Measurements from ENCODE around the gene RASAL2. TPM values are rescaled to one million over a fixed set of nuclear protein-coding genes. Genes with fewer than 3 reads are reported as not detected.

RASAL2 gene
- total RNA-seq, 4 donors from 2014 or later, result 19.7 to 36.7 (median 27.4) TPM

DNA sequence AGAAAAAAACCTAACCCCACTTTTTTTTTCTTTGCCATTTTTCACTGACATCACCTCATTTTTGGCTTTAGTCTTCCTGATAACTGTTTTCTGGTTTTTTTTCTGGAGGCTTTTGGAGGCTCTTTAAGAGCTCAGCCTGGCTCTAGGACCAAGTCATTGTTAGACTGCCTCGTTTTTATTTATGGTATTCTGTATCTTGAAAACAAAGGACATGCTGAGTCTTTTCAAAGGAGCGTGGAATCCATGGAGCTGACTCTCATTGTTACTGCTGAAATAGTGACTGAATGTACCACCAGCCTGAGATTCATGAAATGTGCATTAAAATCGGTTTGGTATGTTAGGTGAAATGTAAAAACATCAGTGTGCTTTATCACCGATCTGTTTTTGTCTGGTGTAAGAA is 28.0 kb downstream of the RASAL2 start:
- TF ChIP-seq, protein P1, sequence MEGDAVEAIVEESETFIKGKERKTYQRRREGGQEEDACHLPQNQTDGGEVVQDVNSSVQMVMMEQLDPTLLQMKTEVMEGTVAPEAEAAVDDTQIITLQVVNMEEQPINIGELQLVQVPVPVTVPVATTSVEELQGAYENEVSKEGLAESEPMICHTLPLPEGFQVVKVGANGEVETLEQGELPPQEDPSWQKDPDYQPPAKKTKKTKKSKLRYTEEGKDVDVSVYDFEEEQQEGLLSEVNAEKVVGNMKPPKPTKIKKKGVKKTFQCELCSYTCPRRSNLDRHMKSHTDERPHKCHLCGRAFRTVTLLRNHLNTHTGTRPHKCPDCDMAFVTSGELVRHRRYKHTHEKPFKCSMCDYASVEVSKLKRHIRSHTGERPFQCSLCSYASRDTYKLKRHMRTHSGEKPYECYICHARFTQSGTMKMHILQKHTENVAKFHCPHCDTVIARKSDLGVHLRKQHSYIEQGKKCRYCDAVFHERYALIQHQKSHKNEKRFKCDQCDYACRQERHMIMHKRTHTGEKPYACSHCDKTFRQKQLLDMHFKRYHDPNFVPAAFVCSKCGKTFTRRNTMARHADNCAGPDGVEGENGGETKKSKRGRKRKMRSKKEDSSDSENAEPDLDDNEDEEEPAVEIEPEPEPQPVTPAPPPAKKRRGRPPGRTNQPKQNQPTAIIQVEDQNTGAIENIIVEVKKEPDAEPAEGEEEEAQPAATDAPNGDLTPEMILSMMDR (IDR thresholded peaks at IDR 0.05; ENCODE audit: low read depth), result no peak

DNA sequence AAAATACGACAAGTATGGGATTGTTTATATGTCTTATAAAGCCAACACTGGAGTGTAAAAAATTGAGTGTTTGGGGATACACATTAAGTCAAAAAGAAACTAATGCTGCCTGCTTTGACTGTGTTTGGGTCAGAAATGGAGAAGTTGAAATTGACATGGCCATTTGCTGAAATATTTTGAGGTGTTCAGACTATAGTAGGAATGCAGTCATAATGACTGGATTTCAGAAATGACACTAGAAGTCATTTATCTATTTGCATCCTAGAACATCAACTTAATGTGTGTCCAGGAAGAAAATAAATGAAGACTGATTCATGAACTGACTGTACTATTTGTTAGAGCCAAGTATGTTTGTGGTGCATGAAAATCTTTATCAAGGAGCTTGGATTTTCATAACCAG is 28.4 kb downstream of the RASAL2 start:
- TF ChIP-seq, protein P1 (IDR thresholded peaks at IDR 0.05; ENCODE audit: low read depth), result no peak

DNA sequence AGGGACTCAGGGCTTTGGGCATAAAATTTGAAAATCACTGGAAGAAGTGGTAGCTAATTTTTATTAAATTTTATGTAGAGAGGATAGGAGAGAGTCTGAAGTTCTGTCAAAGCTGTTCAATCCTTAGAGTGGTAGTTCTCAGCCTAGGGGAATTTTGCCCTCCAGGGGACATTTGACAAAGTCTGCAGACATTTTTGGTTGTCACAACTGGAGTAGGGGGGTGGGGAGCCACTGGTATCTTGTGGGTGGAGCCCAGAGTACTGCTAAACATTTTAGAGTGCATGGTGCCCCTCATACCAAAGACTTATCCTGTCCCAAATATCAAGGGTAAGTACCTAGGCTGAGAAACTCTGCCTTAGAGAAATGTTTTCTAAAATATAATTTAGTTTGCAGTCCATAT is 30.2 kb downstream of the RASAL2 start:
- TF ChIP-seq, protein P1 (IDR thresholded peaks at IDR 0.05; ENCODE audit: low read depth), result no peak

DNA sequence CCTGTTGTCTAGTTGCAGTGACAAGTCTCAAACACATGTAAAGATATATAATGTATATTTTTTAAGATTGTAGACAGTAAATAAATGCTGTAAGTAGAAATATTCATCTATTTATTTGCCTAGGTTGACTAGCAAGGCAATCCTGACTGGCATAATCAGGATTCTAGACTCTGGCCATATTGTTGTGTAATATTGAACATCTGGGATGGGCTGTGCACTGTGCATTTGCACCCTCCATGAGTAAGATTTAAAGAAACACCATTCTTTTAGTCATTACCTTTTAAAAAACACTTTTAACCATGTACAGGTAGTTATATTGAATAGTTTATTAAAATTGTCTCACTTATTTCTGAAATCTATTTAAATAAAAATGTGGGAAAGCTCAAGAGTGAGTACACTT is 32.4 kb downstream of the RASAL2 start:
- TF ChIP-seq, protein P1 (IDR thresholded peaks at IDR 0.05; ENCODE audit: low read depth), result no peak

DNA sequence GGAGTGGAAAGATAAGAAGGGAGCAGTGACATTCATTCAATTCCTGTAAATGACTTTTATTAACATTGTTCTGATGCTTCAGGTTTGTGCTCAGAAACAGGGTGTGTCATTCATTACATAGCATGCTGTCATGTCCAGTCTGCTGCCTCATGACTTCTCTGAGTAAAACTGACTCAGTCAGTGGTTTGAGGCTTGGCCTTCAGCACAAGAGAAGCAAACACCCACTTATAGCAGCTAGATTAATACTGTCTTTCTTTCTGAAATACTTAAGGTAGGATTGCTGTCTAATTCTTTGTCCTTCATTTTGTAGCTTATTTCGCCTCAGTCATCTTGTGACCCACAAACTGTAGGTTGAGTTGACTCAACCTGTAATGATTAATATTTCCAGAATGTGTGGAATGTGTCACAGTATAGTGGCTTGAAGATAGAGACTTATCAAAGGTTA is 32.9 kb downstream of the RASAL2 start:
- TF ChIP-seq, protein P1 (IDR thresholded peaks at IDR 0.05; ENCODE audit: low read depth), result no peak

DNA sequence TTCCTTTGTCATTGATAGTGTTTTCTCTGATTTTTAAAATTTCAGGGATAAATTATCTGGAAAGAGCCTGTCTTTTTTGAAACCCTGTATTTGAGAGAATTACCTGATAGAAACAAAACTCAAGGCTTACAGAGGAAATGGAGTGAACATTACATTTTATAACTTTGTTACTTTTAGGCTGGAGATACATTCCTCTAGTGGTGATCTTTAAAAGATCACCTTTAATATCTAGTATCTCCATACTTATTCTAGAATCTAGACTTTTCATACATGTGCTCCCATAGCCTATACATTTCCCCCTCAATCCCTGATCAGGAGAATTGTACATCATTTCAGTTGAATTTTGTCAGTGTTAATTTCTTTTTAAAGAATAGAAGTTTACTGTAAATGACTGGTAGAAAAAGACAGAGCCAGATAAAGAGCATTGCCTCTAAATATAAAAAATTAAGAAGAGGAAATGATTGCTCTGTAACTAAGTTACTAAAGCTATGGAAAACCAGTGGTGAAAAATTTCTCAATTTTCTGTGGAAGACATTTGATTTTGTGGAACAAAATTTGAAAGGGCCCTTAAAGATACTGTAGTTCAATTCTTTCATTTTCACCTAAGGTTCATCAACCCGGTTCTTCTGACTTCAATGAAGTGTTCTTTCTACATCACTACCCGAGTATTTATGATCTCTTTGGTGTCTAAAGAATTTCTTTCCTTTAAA is 33.7 kb downstream of the RASAL2 start:
- TF ChIP-seq, protein P1 (IDR thresholded peaks at IDR 0.05; ENCODE audit: low read depth), result no peak

DNA sequence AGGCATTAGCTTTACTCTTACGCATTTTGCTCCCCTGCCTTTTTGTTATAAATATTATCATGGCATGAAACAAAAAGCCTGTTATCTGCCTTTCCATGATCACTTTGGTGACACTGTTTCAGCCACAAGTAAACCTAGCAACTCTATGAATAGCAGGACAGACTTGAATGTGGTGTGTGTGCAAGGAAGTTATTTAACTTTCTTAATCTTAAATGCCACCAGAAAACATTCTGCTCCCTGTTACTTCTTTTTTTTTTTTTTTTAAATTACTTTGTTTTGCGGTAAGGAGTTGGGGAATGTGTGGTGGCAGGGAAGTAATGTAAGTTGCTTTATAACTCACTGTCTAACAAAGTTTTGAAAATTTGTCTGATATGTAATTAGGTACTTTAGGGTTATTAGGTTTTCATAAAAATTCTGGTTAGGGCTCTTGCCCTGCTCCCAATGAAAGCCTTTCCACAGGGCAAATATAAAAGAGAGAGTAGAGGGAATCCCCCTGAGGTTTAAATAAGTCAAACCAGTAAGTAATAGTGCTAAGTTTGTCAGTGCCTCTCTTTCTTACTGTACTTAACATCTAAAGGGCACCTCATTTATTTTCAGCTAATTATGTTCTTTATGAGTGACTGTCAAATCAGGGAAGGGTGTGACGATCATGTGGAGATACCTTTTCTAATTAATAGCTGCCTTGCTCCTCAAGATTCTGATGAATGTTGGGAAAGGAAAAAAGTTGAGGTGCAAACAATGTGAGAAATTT is 39.5 kb downstream of the RASAL2 start:
- TF ChIP-seq, protein P1 (IDR thresholded peaks at IDR 0.05; ENCODE audit: low read depth), result no peak

Measured in subcutaneous adipose tissue (tissue), 4 donors.